GM23338 (cell line): ENCODE measurements around the gene PRPSAP1. TPM values are rescaled to one million over a fixed set of nuclear protein-coding genes. Genes with fewer than 3 reads are reported as not detected.
A peak's percentile ranks its signal among the peaks of the same experiment; 100 is the strongest.

ENCODE experiments used
- ATAC-seq: fragments of 200-7000 bp; cut with Tn5 transposase; 3 replicates; pipeline ENCODE4 v1.9.1; 2020
- DNase-seq: peaks from one replicate; pipeline ENCODE4 v3.0.0-alpha.2; 2015; ENCODE audit warnings: low spot score
- H2AFZ ChIP-seq: fragments of 200-600 bp; sonication (generic); 2 replicates; pipeline ENCODE4 v1.8.0; 2016; ENCODE audit warnings: antibody characterized with exemption, mild to moderate bottlenecking, moderate library complexity
- H3F3A ChIP-seq: fragments of 200-600 bp; sonication (generic); replicated peaks from 2 replicates; pipeline ENCODE4 v1.8.0; 2017; ENCODE audit warnings: antibody characterized with exemption, mixed run types, low read depth
- H3K27ac ChIP-seq: fragments of 200-600 bp; sonication (generic); 2 replicates; pipeline ENCODE4 v1.6.1; 2016; ENCODE audit warnings: low read depth
- H3K27me3 ChIP-seq: fragments of 200-600 bp; sonication (generic); 2 replicates; pipeline ENCODE4 v1.8.0; 2016; ENCODE audit warnings: mild to moderate bottlenecking, mixed run types, moderate library complexity; ENCODE audit not compliant: insufficient read depth
- H3K36me3 ChIP-seq: fragments of 200-600 bp; sonication (generic); 2 replicates; pipeline ENCODE4 v1.8.0; 2016; ENCODE audit warnings: mild to moderate bottlenecking; ENCODE audit not compliant: insufficient read depth
- H3K4me1 ChIP-seq: fragments of 200-600 bp; sonication (generic); 2 replicates; pipeline ENCODE4 v1.8.0; 2016; ENCODE audit warnings: mild to moderate bottlenecking, moderate library complexity; ENCODE audit not compliant: insufficient read depth
- H3K4me2 ChIP-seq: fragments of 200-600 bp; sonication (generic); 2 replicates; pipeline ENCODE4 v1.7.1; 2017; ENCODE audit warnings: mixed run types
- H3K4me3 ChIP-seq: fragments of 200-600 bp; sonication (generic); 2 replicates; pipeline ENCODE4 v1.6.1; 2016; ENCODE audit warnings: mixed run types
- H3K79me2 ChIP-seq: fragments of 200-600 bp; sonication (generic); replicated peaks from 2 replicates; pipeline ENCODE4 v1.8.0; 2017; ENCODE audit warnings: mild to moderate bottlenecking; ENCODE audit not compliant: insufficient read depth
- H3K9me2 ChIP-seq: fragments of 200-600 bp; sonication (generic); 2 replicates; pipeline ENCODE4 v1.8.0; 2017; ENCODE audit not compliant: insufficient read depth
- H4K20me1 ChIP-seq: fragments of 200-600 bp; sonication (generic); replicated peaks from 2 replicates; pipeline ENCODE4 v1.8.0; 2017; ENCODE audit warnings: mild to moderate bottlenecking; ENCODE audit not compliant: insufficient read depth
- H3K27ac Mint-ChIP-seq: 2 replicates; pipeline ENCODE4 v1.8.0; 2020; ENCODE audit warnings: inconsistent platforms, mild to moderate bottlenecking, moderate library complexity, mixed read lengths
- H3K27me3 Mint-ChIP-seq: 3 replicates; pipeline ENCODE4 v1.8.0; 2022; ENCODE audit warnings: low read depth, mild to moderate bottlenecking, moderate library complexity, mixed read lengths, inconsistent platforms; ENCODE audit not compliant: insufficient read depth, poor library complexity
- H3K36me3 Mint-ChIP-seq: 3 replicates; pipeline ENCODE4 v1.8.0; 2021; ENCODE audit warnings: low read depth, mild to moderate bottlenecking, inconsistent platforms, moderate library complexity, mixed read lengths
- H3K4me1 Mint-ChIP-seq: 3 replicates; pipeline ENCODE4 v1.8.0; 2020; ENCODE audit warnings: mild to moderate bottlenecking, inconsistent platforms, mixed read lengths
- H3K4me3 Mint-ChIP-seq: 3 replicates; pipeline ENCODE4 v1.8.0; 2021; ENCODE audit warnings: moderate library complexity, mild to moderate bottlenecking, inconsistent platforms, mixed read lengths
- H3K9me3 Mint-ChIP-seq: 3 replicates; pipeline ENCODE4 v1.8.0; 2020; ENCODE audit warnings: moderate library complexity, mild to moderate bottlenecking, inconsistent platforms, mixed read lengths
- EZH2phosphoT487 ChIP-seq: fragments of 200-600 bp; sonication (generic); IDR thresholded peaks from one replicate; pipeline ENCODE4 v1.8.1; 2018; ENCODE audit warnings: antibody characterized with exemption; ENCODE audit not compliant: unreplicated experiment
- JUNB ChIP-seq: IDR thresholded peaks from one replicate; pipeline ENCODE4 v1.6.1; 2016; ENCODE audit warnings: antibody characterized with exemption; ENCODE audit not compliant: unreplicated experiment
- ZNF114 ChIP-seq: fragments of 250-450 bp; sonication (Bioruptor Pico); IDR thresholded peaks from 2 replicates; pipeline ENCODE4 v1.5.0; 2020; ENCODE audit warnings: mild to moderate bottlenecking, moderate library complexity
- ZNF331 ChIP-seq: fragments of 250-450 bp; sonication (Bioruptor Pico); IDR thresholded peaks from 2 replicates; pipeline ENCODE4 v1.5.0; 2020; ENCODE audit warnings: low read depth, mild to moderate bottlenecking, moderate library complexity
- polyA plus RNA-seq: library from polyadenylated mRNA; unstranded; fragments of >200 nt; fragmentation: Nextera tagmentation; extraction: Ambion mirVana; gene quantifications from 2 replicates; pipeline ENCODE4 v1.2.1, GENCODE V29; 2016
- total RNA-seq: library from RNA; depleted of rRNA; stranded (reverse); fragments of >200 nt; shearing (Covaris generic); gene quantifications from 2 replicates; pipeline ENCODE4 v1.2.3, GENCODE V29; 2014
- TF ChIP-seq, protein P1 (sequence below), 2 experiments: fragments of 200-600 bp in 1 of 2; sonication (generic) in 1 of 2; conservative IDR thresholded peaks; 2 replicates each; pipeline versions ENCODE4 v1.5.1 to v1.6.1; 2016 to 2017; ENCODE audit warnings: antibody characterized with exemption in 2 of 2, low read depth in 2 of 2, mild to moderate bottlenecking in 2 of 2, moderate library complexity in 1 of 2
- TF ChIP-seq, protein P2 (sequence below): fragments of 250-450 bp; sonication (Bioruptor Pico); IDR thresholded peaks from 2 replicates; pipeline ENCODE4 v1.5.0; 2020; ENCODE audit warnings: mild to moderate bottlenecking, moderate library complexity

The PRPSAP1 gene
- total and polyA plus RNA-seq, 2 experiments from 2014 or later = 39.5 to 58.8 TPM

DNA sequence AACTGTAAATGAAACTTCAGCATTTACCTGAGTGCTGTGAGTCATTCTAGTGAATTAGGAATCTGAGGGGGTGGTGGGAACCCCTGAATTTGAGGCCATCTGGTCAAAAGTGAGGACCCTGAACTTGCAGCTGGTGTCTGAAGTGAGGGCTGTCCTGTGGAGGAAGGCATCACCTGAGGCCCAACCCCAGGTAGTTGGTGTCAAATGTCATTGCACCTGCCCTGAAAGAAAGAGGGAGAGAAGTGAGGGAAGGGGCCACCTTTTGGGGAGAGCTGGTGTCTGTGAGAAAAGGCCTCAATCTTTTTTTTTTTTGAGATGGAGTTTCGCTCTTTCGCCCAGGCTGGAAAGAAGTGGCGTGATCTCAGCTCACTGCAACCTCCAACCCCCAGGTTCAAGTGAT lies 12.5 kb upstream of the PRPSAP1 start (continued):
- TF ChIP-seq, protein P1, sequence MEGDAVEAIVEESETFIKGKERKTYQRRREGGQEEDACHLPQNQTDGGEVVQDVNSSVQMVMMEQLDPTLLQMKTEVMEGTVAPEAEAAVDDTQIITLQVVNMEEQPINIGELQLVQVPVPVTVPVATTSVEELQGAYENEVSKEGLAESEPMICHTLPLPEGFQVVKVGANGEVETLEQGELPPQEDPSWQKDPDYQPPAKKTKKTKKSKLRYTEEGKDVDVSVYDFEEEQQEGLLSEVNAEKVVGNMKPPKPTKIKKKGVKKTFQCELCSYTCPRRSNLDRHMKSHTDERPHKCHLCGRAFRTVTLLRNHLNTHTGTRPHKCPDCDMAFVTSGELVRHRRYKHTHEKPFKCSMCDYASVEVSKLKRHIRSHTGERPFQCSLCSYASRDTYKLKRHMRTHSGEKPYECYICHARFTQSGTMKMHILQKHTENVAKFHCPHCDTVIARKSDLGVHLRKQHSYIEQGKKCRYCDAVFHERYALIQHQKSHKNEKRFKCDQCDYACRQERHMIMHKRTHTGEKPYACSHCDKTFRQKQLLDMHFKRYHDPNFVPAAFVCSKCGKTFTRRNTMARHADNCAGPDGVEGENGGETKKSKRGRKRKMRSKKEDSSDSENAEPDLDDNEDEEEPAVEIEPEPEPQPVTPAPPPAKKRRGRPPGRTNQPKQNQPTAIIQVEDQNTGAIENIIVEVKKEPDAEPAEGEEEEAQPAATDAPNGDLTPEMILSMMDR (conservative IDR thresholded peaks at IDR 0.05; ENCODE audit: low read depth in 2 of 2) = no peak

DNA sequence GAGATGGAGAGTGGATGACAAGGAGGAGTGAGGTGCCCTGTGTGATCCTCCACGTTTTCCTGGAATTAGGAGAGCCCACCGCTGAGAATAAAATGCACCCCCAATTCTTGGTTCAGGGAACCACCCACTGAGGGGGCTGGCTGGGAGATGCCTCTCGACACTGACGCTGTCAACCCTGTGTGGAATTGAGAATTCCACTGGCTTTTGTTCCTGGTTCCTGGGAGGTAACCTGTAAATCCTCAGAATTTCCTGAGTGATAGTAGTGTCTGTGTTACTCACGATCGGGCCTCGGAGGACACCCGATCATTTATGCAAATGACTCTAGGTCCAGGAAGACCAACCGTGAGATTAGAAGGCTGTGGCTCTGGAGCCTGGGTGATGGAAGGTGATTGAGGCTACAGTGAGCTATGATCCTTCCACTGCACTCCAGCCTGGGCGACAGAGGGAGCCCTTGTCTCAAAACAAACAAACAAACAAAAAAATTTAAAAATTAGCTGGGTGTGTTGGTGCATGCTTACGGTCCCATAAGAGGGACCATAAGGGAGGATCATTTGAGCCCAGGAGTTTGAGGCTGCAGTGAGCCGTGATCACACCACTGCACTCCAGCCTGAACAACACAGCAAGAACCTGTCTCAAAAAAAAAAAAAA lies 11.7 kb upstream of the PRPSAP1 start:
- ATAC-seq = peak; percentile 54
- no peaks in the 10 kb centered on the region for H3K36me3 Mint-ChIP-seq

More for the DNA sequence above, 11.7 kb upstream of the PRPSAP1 start:
- Histone ChIP-seq H3K79me2 (no peaks in the 10 kb centered on the region), H3K4me1 (peaks cover 14% of the 10 kb centered on the region), H3F3A (0 out of 2 replicates have a peak, but pooled peaks cover 4% of the 10 kb centered on the region), H2AFZ (no peak overlapping the region), H3K4me2 (no peak overlapping the region), H4K20me1 (no peaks in the 10 kb centered on the region), H3K27me3 (no peaks in the 10 kb centered on the region), H3K9me2 (no peaks in the 10 kb centered on the region), H3K27ac (no peak overlapping the region), H3K36me3 (no peaks in the 10 kb centered on the region), H3K4me3 (no peak overlapping the region)
- DNase-seq = peak; percentile 51
- Mint-ChIP-seq H3K4me3 (no peak overlapping the region), H3K4me1 (peaks cover 21% of the 10 kb centered on the region), H3K9me3 (no peaks in the 10 kb centered on the region), H3K27ac (no peak overlapping the region), H3K27me3 (peaks cover 8% of the 10 kb centered on the region)
- TF ChIP-seq, protein P2, sequence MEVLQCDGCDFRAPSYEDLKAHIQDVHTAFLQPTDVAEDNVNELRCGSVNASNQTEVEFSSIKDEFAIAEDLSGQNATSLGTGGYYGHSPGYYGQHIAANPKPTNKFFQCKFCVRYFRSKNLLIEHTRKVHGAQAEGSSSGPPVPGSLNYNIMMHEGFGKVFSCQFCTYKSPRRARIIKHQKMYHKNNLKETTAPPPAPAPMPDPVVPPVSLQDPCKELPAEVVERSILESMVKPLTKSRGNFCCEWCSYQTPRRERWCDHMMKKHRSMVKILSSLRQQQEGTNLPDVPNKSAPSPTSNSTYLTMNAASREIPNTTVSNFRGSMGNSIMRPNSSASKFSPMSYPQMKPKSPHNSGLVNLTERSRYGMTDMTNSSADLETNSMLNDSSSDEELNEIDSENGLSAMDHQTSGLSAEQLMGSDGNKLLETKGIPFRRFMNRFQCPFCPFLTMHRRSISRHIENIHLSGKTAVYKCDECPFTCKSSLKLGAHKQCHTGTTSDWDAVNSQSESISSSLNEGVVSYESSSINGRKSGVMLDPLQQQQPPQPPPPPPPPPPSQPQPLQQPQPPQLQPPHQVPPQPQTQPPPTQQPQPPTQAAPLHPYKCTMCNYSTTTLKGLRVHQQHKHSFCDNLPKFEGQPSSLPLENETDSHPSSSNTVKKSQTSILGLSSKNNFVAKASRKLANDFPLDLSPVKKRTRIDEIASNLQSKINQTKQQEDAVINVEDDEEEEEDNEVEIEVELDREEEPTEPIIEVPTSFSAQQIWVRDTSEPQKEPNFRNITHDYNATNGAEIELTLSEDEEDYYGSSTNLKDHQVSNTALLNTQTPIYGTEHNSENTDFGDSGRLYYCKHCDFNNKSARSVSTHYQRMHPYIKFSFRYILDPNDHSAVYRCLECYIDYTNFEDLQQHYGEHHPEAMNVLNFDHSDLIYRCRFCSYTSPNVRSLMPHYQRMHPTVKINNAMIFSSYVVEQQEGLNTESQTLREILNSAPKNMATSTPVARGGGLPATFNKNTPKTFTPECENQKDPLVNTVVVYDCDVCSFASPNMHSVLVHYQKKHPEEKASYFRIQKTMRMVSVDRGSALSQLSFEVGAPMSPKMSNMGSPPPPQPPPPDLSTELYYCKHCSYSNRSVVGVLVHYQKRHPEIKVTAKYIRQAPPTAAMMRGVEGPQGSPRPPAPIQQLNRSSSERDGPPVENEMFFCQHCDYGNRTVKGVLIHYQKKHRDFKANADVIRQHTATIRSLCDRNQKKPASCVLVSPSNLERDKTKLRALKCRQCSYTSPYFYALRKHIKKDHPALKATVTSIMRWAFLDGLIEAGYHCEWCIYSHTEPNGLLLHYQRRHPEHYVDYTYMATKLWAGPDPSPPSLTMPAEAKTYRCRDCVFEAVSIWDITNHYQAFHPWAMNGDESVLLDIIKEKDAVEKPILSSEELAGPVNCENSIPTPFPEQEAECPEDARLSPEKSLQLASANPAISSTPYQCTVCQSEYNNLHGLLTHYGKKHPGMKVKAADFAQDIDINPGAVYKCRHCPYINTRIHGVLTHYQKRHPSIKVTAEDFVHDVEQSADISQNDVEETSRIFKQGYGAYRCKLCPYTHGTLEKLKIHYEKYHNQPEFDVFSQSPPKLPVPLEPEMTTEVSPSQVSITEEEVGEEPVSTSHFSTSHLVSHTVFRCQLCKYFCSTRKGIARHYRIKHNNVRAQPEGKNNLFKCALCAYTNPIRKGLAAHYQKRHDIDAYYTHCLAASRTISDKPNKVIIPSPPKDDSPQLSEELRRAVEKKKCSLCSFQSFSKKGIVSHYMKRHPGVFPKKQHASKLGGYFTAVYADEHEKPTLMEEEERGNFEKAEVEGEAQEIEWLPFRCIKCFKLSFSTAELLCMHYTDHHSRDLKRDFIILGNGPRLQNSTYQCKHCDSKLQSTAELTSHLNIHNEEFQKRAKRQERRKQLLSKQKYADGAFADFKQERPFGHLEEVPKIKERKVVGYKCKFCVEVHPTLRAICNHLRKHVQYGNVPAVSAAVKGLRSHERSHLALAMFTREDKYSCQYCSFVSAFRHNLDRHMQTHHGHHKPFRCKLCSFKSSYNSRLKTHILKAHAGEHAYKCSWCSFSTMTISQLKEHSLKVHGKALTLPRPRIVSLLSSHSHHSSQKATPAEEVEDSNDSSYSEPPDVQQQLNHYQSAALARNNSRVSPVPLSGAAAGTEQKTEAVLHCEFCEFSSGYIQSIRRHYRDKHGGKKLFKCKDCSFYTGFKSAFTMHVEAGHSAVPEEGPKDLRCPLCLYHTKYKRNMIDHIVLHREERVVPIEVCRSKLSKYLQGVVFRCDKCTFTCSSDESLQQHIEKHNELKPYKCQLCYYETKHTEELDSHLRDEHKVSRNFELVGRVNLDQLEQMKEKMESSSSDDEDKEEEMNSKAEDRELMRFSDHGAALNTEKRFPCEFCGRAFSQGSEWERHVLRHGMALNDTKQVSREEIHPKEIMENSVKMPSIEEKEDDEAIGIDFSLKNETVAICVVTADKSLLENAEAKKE (CRISPR knock-in tag) = no peak
- no peak for TF ChIP-seq JUNB
- TF ChIP-seq EZH2phosphoT487 = no peak
- TF ChIP-seq ZNF114 (CRISPR knock-in tag) = no peak
- no peak for TF ChIP-seq ZNF331 (CRISPR knock-in tag)
- TF ChIP-seq, protein P1 (conservative IDR thresholded peaks at IDR 0.05; ENCODE audit: low read depth in 2 of 2) = peak; percentile 49 to 71
